GM18873 (cell line): ENCODE results near the gene NADSYN1.
"Not testable (repeated sequence)": the region's sequence is repeated elsewhere in the genome, so short reads cannot be mapped to it uniquely, and the experiment has no call there.

Source experiments
- ATAC-seq: cut with Tn5 transposase; IDR thresholded peaks from one replicate; pipeline ENCODE4 v1.9.1; 2021; ENCODE audit warnings: mild to moderate bottlenecking, moderate library complexity, moderate number of reproducible peaks; ENCODE audit not compliant: unreplicated experiment, low FRiP score

NADSYN1 gene

GRCh38 chr11:71540521-71541304, 87.7 kb downstream of the NADSYN1 start:
- not testable (repeated sequence) for ATAC-seq

- no peak for ATAC-seq
Measured at GRCh38 chr11:71542382-71542781, 89.4 kb downstream of the NADSYN1 start.

GRCh38 chr11:71542879-71543777, 90.1 kb downstream of the NADSYN1 start:
- no peak for ATAC-seq

DNA sequence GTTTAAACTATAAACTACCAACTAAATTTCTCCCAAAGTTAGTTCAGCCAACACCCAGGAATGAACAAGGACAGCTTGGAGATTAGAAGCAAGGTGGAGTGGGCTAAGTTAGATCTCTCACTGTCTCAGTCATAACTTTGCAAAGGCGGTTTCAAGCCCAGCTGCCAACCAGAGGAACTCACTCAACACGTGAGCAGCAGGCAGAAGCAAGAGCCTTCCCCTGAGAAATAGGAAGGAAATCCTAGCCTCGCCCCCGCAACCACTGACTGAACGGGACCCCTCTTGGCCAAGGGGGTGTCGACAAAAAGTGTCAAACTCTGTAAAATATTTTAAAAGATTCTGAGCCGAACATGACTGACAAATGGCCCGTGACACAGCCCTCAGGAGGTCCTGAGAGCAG, 90.9 kb downstream of the NADSYN1 start:
- no peak for ATAC-seq

GRCh38 chr11:71544525-71545214, 91.7 kb downstream of the NADSYN1 start:
- no peak for ATAC-seq

GRCh38 chr11:71545405-71545966, 92.5 kb downstream of the NADSYN1 start:
- no peak for ATAC-seq

DNA sequence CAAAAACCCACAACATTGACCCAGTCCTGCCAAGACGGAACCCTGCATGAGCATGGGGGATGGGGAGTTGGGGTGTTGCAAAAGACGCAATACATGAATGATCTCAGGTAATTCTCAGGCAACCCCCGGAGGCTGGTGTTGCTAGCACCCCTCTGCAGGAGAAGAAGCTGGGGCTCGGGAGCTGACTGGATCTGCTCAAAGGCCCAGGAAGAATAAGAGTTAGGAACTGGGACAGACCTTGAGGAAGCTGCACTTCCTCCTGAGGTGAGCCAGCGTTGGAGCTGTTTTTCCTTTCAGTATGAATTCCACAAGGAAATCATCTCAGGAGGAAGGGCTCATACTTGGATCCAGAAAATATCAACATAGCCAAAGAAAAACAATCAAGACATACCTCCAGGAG, 95.1 kb downstream of the NADSYN1 start, which contains the start of gene KRTAP5-9:
Gene KRTAP5-9, plus strand, starts transcription at position 301 of the 400 bp plus-strand sequence. CDS start 238 bp downstream, outside the sequence.
- no peak for ATAC-seq

GRCh38 chr11:71548716-71549151, 95.7 kb downstream of the NADSYN1 start:
- ATAC-seq = no peak
